HG03139 (cell line): ENCODE results near the gene C6orf89.
A peak's percentile ranks its signal among the peaks of the same experiment; 100 is the strongest.
"Not testable (repeated sequence)": the region's sequence is repeated elsewhere in the genome, so short reads cannot be mapped to it uniquely, and the experiment has no call there.

ENCODE experiments used
- ATAC-seq: cut with Tn5 transposase; IDR thresholded peaks from one replicate; pipeline ENCODE4 v1.9.1; 2021; ENCODE audit not compliant: unreplicated experiment

The C6orf89 gene

GRCh38 chr6:36886950-36887618 is 1.3 kb downstream of the C6orf89 start:
- no peak for ATAC-seq

GRCh38 chr6:36888115-36888643 is 2.4 kb downstream of the C6orf89 start:
- no peak for ATAC-seq

- ATAC-seq: no peak
Measured at GRCh38 chr6:36888654-36889481, 3.1 kb downstream of the C6orf89 start.

GRCh38 chr6:36890112-36890663 is 4.4 kb downstream of the C6orf89 start:
- ATAC-seq: no peak

GRCh38 chr6:36891153-36891552 is 5.4 kb downstream of the C6orf89 start:
- ATAC-seq: not testable (repeated sequence)

GRCh38 chr6:36893976-36894932 is 8.5 kb downstream of the C6orf89 start:
- ATAC-seq: no peak

GRCh38 chr6:36897609-36898008 is 11.9 kb downstream of the C6orf89 start:
- ATAC-seq: no peak

GRCh38 chr6:36904114-36904513 is 18.4 kb downstream of the C6orf89 start:
- ATAC-seq: no peak

- ATAC-seq: no peak
Measured at GRCh38 chr6:36904851-36905393, 19.2 kb downstream of the C6orf89 start.

GRCh38 chr6:36906539-36907325 is 21.0 kb downstream of the C6orf89 start:
- ATAC-seq: no peak

- ATAC-seq: no peak
Measured at GRCh38 chr6:36907781-36908180, 22.0 kb downstream of the C6orf89 start.

GRCh38 chr6:36908747-36909146 is 23.0 kb downstream of the C6orf89 start:
- ATAC-seq: no peak

- ATAC-seq: peak; percentile 14
Measured at GRCh38 chr6:36912030-36912454, 26.3 kb downstream of the C6orf89 start.

GRCh38 chr6:36912586-36912985 is 26.8 kb downstream of the C6orf89 start:
- peak; percentile 86 for ATAC-seq

GRCh38 chr6:36913082-36913481 is 27.3 kb downstream of the C6orf89 start:
- no peak for ATAC-seq

- ATAC-seq: no peak
Measured at GRCh38 chr6:36914227-36914794, 28.6 kb downstream of the C6orf89 start.

- no peak for ATAC-seq
Measured at GRCh38 chr6:36915599-36915998, 29.8 kb downstream of the C6orf89 start.

GRCh38 chr6:36916126-36916525 is 30.4 kb downstream of the C6orf89 start:
- no peak for ATAC-seq

GRCh38 chr6:36917541-36918193 is 31.9 kb downstream of the C6orf89 start:
- ATAC-seq: no peak
